GM18519 (cell line): ENCODE results near the gene MRPS6.

Experiments used
- ATAC-seq: cut with Tn5 transposase; IDR thresholded peaks from one replicate; pipeline ENCODE4 v1.9.1; 2021; ENCODE audit warnings: mild to moderate bottlenecking, moderate library complexity; ENCODE audit not compliant: unreplicated experiment, low FRiP score

MRPS6 gene

DNA sequence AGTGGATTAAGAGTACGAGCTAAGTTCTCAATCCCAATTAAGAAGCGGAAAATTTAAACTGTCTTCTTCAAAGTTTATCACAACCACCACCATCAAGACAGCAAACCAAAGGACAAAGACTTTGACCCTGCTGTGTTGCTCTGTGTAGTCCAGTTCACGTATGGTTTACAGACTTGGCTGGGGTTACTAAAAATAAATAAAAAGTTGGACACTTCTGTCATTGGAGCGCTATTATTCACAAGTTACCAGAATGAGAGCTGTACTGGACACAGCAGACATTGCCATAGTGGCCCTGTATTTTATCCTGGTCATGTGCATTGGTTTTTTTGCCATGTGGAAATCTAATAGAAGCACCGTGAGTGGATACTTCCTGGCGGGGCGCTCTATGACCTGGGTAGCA is 21.6 kb downstream of the MRPS6 start:
- ATAC-seq, result no peak

DNA sequence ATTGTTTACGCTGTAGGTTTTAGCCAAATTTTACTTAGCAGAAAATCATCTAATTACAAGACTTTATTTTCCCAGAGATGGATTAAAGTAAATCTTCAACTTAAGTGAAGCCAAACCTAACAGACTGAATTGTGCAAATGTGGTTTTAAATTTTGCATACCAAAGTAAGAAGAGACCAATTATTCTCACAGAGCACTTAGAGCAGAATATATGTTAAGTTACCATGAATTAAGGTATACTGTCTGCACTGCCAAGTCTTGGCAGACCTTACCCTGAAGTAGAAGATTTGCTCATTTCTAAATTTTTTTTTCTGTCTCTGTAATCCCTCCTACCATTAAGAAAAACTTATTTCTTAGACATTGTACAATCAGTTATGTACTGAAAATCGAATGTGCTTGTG is 24.1 kb downstream of the MRPS6 start:
- no peak for ATAC-seq

DNA sequence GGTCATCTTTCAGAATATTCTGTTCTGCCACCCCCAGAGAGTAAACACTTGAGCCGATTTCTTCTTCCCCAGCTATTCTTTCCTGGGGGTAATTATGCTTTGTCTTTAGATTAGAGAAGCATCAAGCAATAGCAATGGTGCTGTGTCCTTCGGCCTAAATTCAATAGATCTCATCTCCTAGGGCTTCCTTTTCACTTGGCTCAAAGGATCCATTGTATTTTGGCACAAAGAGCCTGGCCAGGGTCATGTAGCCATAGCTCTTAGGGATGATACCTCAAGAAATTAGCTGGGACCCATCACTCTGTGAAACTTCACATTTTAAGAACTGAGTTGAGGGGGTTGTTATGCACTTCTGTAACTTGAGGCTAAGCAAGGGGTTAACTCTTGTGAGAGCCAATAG is 27.0 kb downstream of the MRPS6 start:
- ATAC-seq, result no peak

- no peak for ATAC-seq
Observed at GRCh38 chr21:34100790-34101189, 27.4 kb downstream of the MRPS6 start.

GRCh38 chr21:34105947-34106541 is 32.7 kb downstream of the MRPS6 start:
- ATAC-seq, result no peak

GRCh38 chr21:34107606-34108005 is 34.2 kb downstream of the MRPS6 start:
- no peak for ATAC-seq

GRCh38 chr21:34109075-34109474 is 35.7 kb downstream of the MRPS6 start:
- ATAC-seq, result no peak

DNA sequence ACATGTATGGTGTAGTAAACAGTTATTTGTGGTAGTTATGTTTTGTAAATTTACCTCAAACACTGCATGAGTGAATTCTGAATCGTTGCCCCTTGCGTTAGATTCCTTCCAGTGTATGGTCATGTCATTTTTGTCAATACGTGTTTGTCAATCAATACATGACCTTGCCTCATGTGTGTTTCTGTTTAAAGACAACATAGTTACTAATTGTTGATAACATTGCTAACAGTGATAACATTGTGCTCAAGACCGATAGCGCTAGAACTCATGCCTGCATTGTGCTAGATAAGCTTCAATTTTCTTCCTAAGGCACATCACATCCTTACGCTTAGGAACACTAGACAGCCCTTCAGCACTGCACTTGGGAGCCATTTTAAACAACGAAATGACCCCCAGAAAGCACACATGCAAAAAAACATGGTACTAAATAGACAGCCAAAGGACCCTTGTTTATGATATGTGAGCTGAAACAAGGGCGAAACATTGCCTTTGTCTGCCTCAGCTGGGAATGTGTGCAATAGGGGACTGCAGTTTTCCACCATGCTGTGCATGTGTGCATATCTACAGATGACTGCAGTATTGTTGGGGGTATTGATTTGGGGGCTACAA is 37.3 kb downstream of the MRPS6 start:
- no peak for ATAC-seq

DNA sequence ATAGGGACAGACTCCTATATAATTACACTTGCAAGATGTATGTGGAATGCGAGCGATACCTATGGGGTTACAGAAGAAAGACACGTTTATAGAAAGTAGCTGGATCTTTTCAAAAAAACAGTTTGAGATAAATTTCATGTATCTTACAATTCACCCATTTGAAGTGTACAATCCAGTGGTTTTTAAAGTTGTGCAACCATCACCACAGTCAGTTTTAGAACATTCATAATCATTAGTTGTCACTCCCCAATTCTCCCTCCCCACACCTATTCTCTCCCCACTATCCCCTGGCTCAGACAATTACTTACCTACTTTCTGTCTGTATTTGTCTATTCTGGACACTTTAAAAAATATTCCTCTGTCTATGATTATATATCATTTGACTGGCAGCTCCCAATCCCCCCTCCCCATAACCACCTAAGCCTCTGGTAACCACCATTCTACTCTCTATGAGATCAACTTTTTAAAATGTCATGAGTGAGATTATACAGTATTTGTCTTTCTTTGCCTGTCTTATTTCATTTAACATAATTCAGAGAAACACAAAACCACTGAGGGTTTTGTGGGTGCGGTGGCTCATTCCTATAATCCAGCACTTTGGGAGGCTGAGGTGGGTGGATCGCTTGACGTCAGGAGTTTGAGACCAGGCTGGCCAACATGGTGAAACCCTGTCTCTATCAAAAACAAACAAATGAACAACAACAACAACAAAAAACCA is 39.1 kb downstream of the MRPS6 start:
- no peak for ATAC-seq

- no peak for ATAC-seq
Observed at GRCh38 chr21:34113842-34114241, 40.5 kb downstream of the MRPS6 start.

- no peak for ATAC-seq
Observed at GRCh38 chr21:34115160-34115559, 41.8 kb downstream of the MRPS6 start.

DNA sequence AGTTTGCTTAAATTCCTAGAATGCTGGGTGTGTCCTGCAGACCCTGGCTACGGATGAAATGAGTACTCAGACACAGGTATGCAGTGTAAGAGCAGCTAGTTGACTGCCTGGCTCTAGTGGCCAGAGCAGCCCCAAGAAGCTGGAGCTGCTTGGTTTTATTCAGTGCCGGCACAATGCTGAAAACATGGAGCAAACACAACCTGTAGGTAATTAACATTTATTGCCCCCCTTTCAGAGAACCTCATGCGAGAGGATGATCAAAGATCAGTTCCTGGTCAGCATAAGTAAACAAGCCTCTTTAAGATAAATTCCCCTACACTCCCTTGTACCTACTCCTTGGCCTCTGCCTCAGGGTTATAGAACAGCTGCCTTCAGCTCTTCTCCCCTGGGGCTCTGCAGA is 43.2 kb downstream of the MRPS6 start:
- no peak for ATAC-seq

- no peak for ATAC-seq
Observed at GRCh38 chr21:34120867-34121266, 47.5 kb downstream of the MRPS6 start.

DNA sequence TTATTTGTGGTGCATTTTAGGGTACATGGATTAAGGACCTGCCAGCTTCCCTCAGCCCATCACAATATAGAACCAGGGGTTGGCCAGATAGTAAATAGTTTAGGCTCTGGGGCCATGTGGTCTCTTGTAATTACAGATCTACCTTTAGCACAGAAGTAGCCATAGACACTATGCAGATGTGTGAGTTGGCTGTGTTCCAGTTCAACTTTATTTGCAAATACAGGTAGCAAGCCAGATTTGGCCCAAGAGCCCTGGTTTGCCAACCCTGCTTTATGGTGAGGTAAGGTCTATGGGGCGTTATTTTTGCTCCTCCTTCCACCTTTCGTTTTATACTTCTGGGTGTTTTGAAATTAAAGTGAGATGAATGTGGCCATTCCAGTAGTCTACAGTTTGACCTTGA is 48.7 kb downstream of the MRPS6 start:
- no peak for ATAC-seq

GRCh38 chr21:34123609-34124008 is 50.2 kb downstream of the MRPS6 start:
- ATAC-seq, result no peak

DNA sequence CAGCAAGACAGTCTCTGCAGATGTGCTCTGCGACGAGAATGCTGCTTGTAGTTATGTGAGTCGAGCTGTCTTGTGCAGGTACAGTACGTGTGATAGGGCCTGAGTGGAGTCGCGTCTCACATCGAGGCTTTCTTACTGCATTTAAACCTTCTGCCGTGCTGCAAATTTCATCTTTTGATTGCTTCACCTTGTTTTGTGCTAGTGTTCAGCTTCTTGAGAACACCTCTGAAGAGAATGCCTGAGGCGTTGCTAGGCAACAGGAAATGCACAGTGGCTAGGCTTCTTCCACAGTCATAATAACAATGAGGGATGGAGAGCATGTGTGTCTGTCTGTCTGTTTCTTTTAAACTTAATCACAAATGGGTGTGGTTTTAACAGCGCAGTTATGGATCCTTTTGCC is 52.9 kb downstream of the MRPS6 start:
- no peak for ATAC-seq

DNA sequence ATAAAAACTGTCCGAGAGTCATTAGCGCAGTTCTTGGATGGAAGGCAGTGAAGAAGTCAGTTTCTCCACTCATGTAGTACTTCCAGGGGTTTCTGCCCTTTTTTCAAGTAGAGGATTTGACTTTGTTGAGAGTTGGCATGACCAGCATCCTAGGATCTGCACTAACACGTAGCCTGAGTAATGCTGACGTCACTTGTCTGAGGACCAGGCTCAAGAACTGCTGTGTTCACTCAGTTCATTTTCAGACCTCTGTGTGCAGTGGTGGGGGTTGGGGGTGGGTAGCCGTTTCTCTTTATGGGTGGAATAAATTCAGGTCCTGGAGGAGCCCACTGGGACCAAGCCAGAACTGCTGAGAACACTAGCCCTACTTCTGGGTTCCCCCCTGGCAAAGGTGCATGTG is 53.3 kb downstream of the MRPS6 start:
- ATAC-seq, result no peak

DNA sequence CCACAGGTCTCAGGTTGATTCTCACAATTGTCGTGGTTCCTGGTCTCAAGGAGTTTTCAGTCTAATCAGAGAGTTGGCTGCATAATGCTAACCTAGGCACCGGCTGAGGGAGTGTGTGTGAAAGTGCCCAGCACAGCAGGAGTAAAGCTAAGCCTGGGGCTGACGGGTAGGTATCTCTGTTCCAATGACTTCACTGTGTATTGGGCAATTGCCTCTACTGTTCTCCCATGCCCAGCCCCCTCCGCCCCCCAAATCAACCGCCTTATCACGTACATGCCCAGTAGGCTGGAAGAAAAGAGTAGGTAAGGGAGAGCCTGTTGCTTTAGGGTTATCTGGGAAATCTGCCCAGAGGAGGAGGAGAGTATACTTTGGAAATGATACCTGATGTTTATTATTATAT is 54.7 kb downstream of the MRPS6 start:
- ATAC-seq, result no peak

DNA sequence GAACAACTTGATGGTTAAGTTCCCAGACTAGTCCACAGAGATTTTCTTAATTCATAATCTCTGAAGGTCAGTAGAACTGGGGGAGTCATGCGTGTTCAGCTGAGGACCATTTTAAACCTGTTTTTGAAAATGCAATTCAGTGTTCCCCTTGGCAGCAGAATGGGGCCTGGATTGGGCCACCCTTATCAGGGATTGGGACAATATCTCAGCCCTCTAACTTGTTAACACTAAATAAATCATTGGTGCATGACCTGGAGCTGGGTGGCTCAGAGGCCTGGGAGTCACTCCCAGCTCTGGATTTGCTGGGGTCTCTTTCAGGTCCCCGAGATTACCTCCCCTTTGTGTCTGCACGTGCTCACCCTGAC is 55.3 kb downstream of the MRPS6 start:
- ATAC-seq, result no peak

DNA sequence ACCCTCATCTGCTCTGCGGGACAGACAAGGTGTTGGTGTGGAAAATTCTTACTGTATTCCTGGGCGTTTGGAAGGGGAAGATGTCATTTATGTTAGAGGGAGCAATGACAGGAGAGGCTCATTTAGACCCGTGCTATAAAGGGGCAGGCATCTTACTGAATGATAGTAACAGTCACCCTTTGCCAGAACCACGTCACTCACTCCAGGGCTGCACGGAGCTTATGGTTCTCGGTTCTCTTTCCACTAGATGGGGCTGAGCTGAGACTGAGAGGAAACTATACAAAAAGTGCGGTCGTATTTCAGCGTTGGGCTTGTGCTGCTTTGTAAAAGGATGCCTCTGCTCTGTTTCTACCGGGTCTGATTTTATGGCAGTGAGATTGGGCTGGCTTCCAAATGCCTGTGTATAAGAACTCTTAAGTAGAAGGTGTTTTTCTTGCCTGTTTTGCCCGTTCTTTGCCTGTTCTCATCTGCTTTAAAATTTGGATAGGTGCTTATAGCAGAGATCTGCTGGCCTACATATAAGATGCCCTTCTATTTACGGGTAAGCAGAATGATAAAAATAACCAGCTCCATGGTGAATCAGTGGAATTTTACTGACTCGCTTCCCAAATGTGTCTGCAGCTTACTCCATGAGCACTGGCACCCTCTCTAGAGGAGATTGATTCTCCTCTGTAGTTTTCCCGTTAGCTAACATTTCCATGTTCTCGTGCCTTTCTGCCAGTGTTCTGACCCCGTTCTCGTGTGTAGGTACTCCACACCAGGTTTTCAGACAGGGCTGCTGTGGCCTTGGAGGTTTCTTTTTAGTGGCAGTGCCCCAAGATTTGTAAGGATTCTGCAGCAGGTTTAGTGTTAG is 55.9 kb downstream of the MRPS6 start:
- no peak for ATAC-seq
